Measurements from ENCODE around the gene SLC6A9.

SLC6A9 gene

GRCh38 chr1:44047131-44047530 is 15.9 kb upstream of the SLC6A9 start:
- DNase-seq = no peak

DNA sequence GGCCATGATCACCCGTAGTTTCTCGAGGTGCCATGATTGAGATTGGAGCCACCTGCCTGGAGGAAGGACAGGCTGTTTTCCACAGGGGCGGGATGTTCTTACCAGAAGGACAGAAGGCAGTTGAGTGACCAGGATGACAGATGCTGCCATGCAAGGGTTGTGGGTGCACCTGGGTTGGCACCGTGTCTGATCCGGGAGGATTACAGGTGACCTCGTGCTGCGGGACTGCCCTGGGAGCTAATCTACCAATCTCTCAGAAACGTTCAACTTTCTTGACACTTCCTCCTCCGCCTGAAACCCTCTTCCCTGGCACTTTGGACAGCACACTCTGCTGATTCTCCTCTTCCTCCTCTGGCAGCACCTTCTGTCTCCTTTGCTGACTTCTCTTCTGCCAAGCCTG is 13.8 kb upstream of the SLC6A9 start:
- no peak for DNase-seq

GRCh38 chr1:44044071-44044801 is 13.0 kb upstream of the SLC6A9 start:
- DNase-seq = no peak

DNA sequence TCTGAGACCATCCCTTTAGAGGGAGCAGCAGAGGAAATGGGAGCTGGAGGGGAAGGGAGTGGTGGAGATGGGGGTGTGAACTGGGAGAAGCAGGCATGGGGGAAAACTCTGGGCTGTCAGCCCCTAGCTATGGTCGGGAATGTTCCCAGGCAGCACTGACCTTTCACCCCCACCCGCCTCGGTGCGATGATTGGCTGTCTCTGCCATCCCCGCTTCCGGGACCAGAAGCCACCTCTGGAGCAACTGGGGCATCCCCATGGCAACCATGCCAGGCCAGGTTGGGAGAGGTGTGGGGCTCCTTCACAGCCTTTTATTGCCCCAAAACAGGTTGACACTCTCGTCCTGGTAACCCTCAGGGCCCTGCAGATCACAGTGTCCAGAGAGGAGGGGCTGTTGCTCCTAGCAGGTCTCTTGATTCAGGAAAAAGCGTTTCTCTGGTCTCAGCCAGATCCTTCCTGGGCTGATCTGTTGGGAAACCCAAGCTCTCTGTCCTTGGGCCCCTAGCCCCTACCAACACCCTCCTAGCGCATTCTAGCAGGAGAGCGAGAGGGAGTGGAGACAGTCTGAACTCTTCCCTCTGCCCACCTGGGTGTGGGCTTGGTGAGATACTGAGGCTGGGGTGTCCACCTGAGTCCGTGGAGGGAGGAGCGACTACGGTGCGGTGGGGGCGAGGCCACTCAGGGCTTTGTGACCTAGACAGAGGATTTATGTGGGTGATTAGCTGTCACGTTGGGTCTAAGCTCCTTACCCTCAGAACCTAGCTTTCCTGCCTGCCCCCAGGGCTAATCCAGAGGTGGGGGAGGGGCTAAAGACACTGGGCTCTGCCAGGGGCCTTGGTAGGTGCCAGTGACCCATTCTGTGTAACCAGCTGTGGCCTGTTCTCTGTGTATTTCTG is 12.2 kb upstream of the SLC6A9 start:
- DNase-seq = no peak

- DNase-seq = no peak
These were observed 9.6 kb upstream of the SLC6A9 start for GRCh38 chr1:44040846-44041245.

GRCh38 chr1:44040418-44040817 is 9.2 kb upstream of the SLC6A9 start:
- DNase-seq = no peak

- DNase-seq = no peak
These were observed 7.8 kb upstream of the SLC6A9 start for GRCh38 chr1:44038876-44039657.

- no peak for DNase-seq
These were observed 5.9 kb upstream of the SLC6A9 start for GRCh38 chr1:44037154-44037553.

GRCh38 chr1:44036409-44037139 is 5.3 kb upstream of the SLC6A9 start:
- DNase-seq = peak; percentile 65

GRCh38 chr1:44035726-44036408 is 4.6 kb upstream of the SLC6A9 start:
- no peak for DNase-seq

GRCh38 chr1:44034976-44035716 is 3.9 kb upstream of the SLC6A9 start:
- DNase-seq = no peak

DNA sequence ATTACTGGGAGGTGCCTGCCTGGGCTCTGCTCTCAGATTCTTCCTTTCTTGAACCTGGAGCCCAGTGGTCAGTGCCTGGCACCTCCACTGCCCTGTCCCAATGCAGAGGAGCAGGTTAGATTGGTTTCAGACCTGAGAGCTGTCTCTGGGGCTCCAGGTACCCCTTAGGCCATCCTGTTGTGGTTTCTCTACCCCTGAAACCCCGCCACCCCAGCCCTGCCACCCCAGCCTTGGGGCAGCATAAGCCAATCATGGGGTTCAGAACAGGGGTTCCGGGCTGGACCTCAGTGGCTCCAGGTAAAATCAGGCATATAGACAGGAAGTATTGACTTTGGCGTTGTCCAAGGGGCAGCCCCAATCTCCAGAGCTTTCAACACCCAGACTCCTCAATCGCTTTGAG is 3.2 kb upstream of the SLC6A9 start:
- no peak for DNase-seq

GRCh38 chr1:44033756-44034155 is 2.5 kb upstream of the SLC6A9 start:
- no peak for DNase-seq

DNA sequence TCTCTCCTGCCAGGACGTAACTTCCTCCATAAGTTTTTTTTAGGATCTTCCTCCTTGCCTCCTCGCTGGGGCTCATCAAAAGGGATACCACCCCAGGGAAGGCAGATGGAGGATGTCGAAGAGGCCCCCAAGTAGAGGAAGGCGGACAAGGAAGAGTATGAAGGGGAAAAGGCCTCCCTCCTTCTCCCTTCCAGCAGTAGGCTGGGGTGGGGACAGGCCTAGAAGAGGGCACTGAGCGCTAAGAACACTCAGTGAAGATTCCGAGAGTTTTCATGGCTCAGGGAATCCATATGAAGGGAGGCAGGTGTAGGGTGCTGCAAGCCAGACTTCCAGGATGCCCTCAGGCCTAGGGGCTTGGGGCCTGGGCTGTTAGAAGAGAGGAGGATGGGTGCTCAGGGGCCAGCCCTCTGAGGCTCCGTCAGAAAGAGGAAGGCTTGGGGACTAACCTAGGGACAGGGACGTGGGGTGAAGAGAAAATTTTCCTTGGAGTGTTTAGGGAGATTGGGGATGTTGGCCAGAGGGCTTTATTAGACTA is 1.8 kb upstream of the SLC6A9 start:
- DNase-seq = no peak

- no peak for DNase-seq
These were observed 1.0 kb upstream of the SLC6A9 start for GRCh38 chr1:44032170-44032790.

DNA sequence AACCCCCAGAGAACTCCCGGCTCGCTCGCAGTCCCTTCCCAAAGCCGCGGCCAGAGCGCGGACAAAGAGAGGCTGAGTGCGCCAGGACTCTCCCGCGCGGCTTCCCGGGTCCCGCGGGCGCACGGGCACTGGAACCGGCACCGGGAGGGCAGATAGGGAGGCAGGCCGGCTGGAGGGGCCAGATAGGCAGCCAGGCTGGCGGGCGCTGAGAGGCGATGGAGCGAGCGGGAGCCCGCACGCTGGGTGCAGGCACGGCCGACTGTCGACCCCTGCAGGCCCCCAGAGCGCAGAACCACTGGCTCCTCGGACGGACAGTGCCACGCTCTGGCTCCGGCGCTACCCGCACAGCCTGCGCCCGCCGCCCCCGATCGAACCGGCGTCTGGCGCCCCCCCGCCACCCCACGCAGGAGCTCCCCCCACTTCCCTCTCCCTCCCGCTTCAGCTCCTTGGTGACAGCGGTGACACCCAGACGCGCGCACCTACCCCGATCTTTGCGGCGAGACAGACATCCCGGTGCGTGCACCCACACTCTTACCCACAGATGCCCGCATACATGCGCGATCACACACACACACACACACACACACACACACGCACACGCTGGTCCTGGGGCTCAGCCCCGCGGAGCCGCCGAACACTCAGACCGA is 534 bp downstream of the SLC6A9 start:
- no peak for DNase-seq

DNA sequence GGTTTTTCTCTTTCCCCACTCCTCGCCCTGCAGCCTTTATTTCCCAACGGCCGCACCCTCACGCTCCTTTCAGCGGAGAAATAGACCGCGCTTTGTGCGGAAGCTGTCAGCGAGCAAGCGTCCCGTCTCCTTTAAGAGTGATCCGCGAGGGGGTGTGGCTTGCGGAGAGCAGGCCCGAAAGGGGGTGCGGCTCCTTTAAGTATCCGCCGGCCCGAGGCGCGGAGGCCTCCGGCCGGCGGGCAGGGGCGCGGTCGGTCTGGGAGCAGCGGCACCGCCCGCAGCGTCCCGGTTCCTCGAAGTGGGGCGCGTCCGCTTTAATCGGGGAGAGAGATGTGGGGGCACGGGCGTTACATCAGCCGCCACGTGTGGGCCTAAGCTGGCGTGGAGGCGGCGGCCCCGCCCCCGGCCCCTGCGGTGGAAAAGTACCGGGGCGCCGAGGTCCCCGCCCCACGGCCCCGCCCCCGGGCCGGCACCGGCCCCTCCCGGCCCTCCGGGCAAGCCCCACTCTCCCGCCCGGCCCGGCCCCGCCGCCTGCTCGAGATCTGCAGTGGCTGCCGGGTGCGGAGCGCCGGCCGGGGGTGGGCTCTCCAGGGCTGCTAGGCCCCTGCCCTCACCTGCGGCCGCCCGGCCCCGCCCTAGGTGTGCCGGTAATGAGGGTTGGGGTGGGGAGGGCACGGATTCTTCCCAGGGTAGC is 1.2 kb downstream of the SLC6A9 start:
- DNase-seq = peak; percentile 68

GRCh38 chr1:44029260-44029910 is 1.9 kb downstream of the SLC6A9 start:
- no peak for DNase-seq

DNA sequence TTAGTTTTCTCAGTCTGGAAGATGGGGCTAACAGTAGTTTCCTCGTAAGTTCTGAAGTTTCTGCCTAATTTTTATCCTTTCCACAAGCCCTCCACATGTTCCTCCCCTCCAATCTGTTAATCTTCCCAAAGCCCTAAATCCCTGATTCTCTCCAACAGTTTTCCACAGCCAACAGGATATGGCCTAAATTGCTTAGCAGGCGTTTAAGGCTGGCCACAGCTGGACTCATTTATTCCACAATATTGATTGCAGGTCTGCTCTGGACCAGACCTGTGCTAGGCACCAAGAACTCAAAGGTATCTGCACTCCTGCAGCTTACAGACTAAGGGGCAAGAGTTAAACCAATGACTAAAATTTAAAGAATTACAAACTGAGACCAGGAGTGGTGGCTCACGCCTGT is 3.9 kb downstream of the SLC6A9 start:
- no peak for DNase-seq

All from amniotic stem cell (primary cell).